PFSK-1 (cell line): ENCODE data around the gene WDR36.

Experiments
- FOXP2 ChIP-seq: optimal IDR thresholded peaks from 2 replicates; pipeline ENCODE3; 2011; ENCODE audit warnings: borderline replicate concordance, control low read depth, inconsistent platforms; ENCODE audit not compliant: insufficient read depth; ENCODE audit errors: extremely low read length, extremely low read depth
- POLR2AphosphoS5 ChIP-seq: IDR thresholded peaks from 2 replicates; pipeline ENCODE4 v1.6.1; 2012; ENCODE audit warnings: low read depth, mild to moderate bottlenecking, control low read depth, low read length, moderate library complexity
- REST ChIP-seq, 2 experiments: IDR thresholded peaks; 2 replicates each; pipeline versions ENCODE4 v1.6.1 to v1.8.0; 2011 to 2012; ENCODE audit warnings: low read depth in 2 of 2, low read length in 2 of 2, control low read depth in 1 of 2, inconsistent platforms in 1 of 2, mild to moderate bottlenecking in 1 of 2, moderate library complexity in 1 of 2; ENCODE audit not compliant: insufficient read depth in 1 of 2
- SIN3A ChIP-seq: IDR thresholded peaks from 2 replicates; pipeline ENCODE4 v1.6.1; 2012; ENCODE audit warnings: mild to moderate bottlenecking, low read length, moderate library complexity, borderline replicate concordance; ENCODE audit not compliant: insufficient read depth
- TAF1 ChIP-seq: IDR thresholded peaks from 2 replicates; pipeline ENCODE4 v1.6.1; 2012; ENCODE audit warnings: low read length, control low read depth, borderline replicate concordance; ENCODE audit not compliant: insufficient read depth

WDR36 gene

DNA sequence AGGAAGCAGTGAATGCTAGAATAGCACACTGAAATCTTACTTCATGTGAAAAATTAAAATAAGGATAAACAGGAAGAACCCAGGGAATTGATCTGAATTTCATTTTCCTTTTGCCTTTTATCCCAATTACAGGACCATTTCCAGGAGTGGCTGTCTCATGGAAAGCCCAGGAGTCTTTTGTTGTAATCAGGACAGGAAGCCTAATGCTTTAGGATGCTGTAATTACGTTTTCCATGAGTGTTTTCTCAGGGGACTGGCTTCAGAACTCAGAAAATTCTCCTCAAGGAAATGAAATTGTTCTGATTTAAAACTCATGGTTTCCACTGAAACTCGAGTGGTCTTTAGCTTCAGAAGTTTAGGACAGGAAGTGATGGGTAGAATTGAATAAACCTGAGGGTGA is 75.4 kb downstream of the WDR36 start:
- TF ChIP-seq POLR2AphosphoS5 (no peak), SIN3A (no peak), REST (IDR thresholded peaks at IDR 0.05; ENCODE audit: insufficient read depth in 1 of 2, low read depth in 2 of 2, low read length in 2 of 2) (no peak), FOXP2 (no peak), TAF1 (no peak)

DNA sequence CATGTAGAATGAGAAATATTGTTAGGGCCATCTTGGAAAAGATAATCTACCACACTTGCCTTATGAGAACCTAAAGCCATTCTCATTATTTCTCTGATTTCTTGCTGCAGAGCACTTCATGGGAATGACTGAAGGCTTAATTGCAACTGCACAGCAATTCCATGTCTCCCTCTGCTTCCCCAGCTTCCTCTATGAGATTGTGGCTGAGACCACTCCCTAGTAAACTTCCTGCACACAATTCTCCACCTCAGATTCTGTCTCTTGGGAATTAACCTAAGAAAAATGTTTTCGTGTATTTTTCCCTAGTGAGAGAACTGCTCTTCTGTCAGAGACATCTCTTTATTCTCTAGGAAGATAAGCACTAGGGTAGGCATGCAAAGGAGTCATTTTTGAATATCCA is 76.5 kb downstream of the WDR36 start:
- TF ChIP-seq SIN3A (no peak), REST (IDR thresholded peaks at IDR 0.05; ENCODE audit: insufficient read depth in 1 of 2, low read depth in 2 of 2, low read length in 2 of 2) (no peak), TAF1 (no peak), POLR2AphosphoS5 (no peak), FOXP2 (no peak)

GRCh38 chr5:111169269-111169668 is 77.1 kb downstream of the WDR36 start:
- TF ChIP-seq TAF1 (no peak), REST (IDR thresholded peaks at IDR 0.05; ENCODE audit: insufficient read depth in 1 of 2, low read depth in 2 of 2, low read length in 2 of 2) (no peak), FOXP2 (no peak), POLR2AphosphoS5 (no peak), SIN3A (no peak)

DNA sequence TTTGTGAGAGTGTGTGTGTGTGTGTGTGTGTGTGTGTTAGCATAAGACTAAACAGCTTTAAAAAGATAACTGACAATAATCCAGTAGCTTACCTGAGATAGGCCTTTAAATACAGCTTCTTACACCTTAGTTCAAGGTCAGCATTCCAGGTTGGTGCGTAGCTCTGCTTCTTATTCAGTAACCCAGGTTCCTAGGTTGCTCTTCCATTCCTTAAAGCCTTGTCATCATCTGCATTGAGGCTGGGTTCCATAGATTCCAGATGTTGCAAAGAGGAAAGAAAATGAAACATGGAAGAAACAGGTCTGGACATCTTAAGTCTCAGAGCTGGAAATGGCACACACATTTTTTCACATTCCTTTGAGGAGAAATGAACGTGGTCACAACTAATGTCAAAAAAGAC is 78.1 kb downstream of the WDR36 start:
- TF ChIP-seq SIN3A (no peak), REST (IDR thresholded peaks at IDR 0.05; ENCODE audit: insufficient read depth in 1 of 2, low read depth in 2 of 2, low read length in 2 of 2) (no peak), FOXP2 (no peak), TAF1 (no peak), POLR2AphosphoS5 (no peak)

DNA sequence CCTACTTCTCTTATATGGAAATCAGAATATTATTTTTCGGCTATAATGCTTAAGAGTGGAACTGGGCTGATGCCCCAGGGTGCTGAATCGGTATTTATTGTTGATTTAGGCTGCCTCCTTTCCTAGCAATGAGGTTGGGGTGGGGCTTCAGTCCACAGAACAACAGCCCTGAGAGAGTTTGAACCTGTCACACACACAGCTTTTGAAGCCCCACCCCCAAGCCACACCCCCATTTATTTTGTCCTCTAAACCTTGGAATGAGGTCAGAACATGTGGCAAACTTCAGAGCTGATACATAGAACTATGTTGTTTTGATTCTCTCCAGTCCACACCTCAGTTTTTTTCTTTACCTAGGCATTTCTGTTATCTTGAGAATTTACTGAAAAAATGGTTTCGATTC is 80.4 kb downstream of the WDR36 start:
- TF ChIP-seq SIN3A (no peak), REST (IDR thresholded peaks at IDR 0.05; ENCODE audit: insufficient read depth in 1 of 2, low read depth in 2 of 2, low read length in 2 of 2) (no peak), POLR2AphosphoS5 (no peak), FOXP2 (no peak), TAF1 (no peak)
